Transverse colon (tissue), 4 donors: Measurements from ENCODE around the gene ANKMY2. TPM values are rescaled to one million over a fixed set of nuclear protein-coding genes. Genes with fewer than 3 reads are reported as not detected.

Source experiments
- DNase-seq: peaks from one replicate; pipeline ENCODE4 v3.0.0-alpha.2; 2019
- H3K27ac ChIP-seq, 4 donors: fragments of 200-600 bp; sonication (generic); 2 replicates each; pipeline ENCODE4 v1.5.1; 2016 to 2018; ENCODE audit warnings: inconsistent platforms in 4 of 4
- H3K27me3 ChIP-seq: fragments of 200-600 bp; sonication (generic); 2 replicates; pipeline ENCODE4 v1.5.1; 2017; ENCODE audit warnings: inconsistent platforms
- H3K36me3 ChIP-seq, 4 donors: fragments of 200-600 bp; sonication (generic); 2 replicates each; pipeline ENCODE4 v1.5.1; 2017 to 2019; ENCODE audit warnings: inconsistent platforms in 4 of 4
- H3K4me1 ChIP-seq, 4 donors: fragments of 200-600 bp; sonication (generic); 2 replicates each; pipeline ENCODE4 v1.5.1; 2017 to 2020; ENCODE audit warnings: inconsistent platforms in 4 of 4
- H3K4me3 ChIP-seq, 4 donors: fragments of 200-600 bp; sonication (generic); 1 replicate in 1 of 4; 2 replicates in 3 of 4; pipeline versions ENCODE4 v1.5.1 to v1.6.1; 2017 to 2019; ENCODE audit warnings: inconsistent platforms in 4 of 4
- H3K9me3 ChIP-seq, 2 donors: fragments of 200-600 bp; sonication (generic); 2 replicates each; pipeline ENCODE4 v1.5.1; 2017 to 2019; ENCODE audit warnings: inconsistent platforms in 2 of 2
- EP300 ChIP-seq: sonication (generic); formaldehyde crosslinking; IDR thresholded peaks from one replicate; pipeline ENCODE4 v1.6.1; 2017; ENCODE audit warnings: antibody characterized with exemption, low read depth
- POLR2A ChIP-seq: fragments of 450-650 bp; IDR thresholded peaks from one replicate; pipeline ENCODE4 v1.6.1; 2016; ENCODE audit warnings: antibody characterized with exemption, mild to moderate bottlenecking, moderate library complexity
- POLR2AphosphoS5 ChIP-seq, 3 donors: sonication (generic); formaldehyde crosslinking; IDR thresholded peaks; one replicate each; pipeline ENCODE4 v1.6.1; 2016; ENCODE audit warnings: antibody characterized with exemption in 3 of 3
- WGBS, 2 donors: methylation state at CpG; one replicate each; pipeline ENCODE4 v1.1.5; 2018; ENCODE audit warnings: low coverage in 1 of 2; 5-methylcytosine and 5-hydroxymethylcytosine counted together
- in situ Hi-C, 4 donors: fragments of 200-750 bp; cut with MboI; loops; one replicate each; pipeline versions ENCODE4 v1.15.0 to v1.15.1; 2017; ENCODE audit warnings: low sequenced_read_pairs in 3 of 4, low pct_ligation_motif_present in 1 of 4, low pct_unique_long_range_greater_than_20kb in 1 of 4
- intact Hi-C: fragments of 100-400 bp; cut with DNase I; formaldehyde crosslinking; loops from one replicate; pipeline ENCODE4 v1.15.1; 2023; ENCODE audit warnings: low total_unique reads
- total RNA-seq, 4 donors: library from RNA; depleted of rRNA; stranded (reverse); fragments of >200 nt; gene quantifications; one replicate each; pipeline ENCODE4 v1.1.0, GENCODE V29; 2016
- TF ChIP-seq, protein P1 (sequence below), 5 experiments: fragments of 200-600 bp in 3 of 5; fragments of 450-650 bp in 2 of 5; sonication (generic) in 3 of 5; IDR thresholded peaks; 1 replicate in 2 of 5; 2 replicates in 3 of 5; pipeline ENCODE4 v1.5.1; 2016 to 2017; ENCODE audit warnings: antibody characterized with exemption in 5 of 5, inconsistent platforms in 3 of 5, mild to moderate bottlenecking in 2 of 5, moderate library complexity in 1 of 5

The ANKMY2 gene
- total RNA-seq, 4 donors from 2014 or later = 0.75 to 22.5 (median 12.0) TPM

- H3K4me3 ChIP-seq = no peak overlapping the region
- TF ChIP-seq EP300 = no peak
- no peak for TF ChIP-seq POLR2A
- TF ChIP-seq, protein P1, sequence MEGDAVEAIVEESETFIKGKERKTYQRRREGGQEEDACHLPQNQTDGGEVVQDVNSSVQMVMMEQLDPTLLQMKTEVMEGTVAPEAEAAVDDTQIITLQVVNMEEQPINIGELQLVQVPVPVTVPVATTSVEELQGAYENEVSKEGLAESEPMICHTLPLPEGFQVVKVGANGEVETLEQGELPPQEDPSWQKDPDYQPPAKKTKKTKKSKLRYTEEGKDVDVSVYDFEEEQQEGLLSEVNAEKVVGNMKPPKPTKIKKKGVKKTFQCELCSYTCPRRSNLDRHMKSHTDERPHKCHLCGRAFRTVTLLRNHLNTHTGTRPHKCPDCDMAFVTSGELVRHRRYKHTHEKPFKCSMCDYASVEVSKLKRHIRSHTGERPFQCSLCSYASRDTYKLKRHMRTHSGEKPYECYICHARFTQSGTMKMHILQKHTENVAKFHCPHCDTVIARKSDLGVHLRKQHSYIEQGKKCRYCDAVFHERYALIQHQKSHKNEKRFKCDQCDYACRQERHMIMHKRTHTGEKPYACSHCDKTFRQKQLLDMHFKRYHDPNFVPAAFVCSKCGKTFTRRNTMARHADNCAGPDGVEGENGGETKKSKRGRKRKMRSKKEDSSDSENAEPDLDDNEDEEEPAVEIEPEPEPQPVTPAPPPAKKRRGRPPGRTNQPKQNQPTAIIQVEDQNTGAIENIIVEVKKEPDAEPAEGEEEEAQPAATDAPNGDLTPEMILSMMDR (IDR thresholded peaks at IDR 0.05) = no peak
- no peak for TF ChIP-seq POLR2AphosphoS5 (IDR thresholded peaks at IDR 0.05)
- H3K36me3 ChIP-seq = no peaks in the 10 kb centered on the region
- no peaks in the 10 kb centered on the region for H3K27me3 ChIP-seq
- DNase-seq = no peak
- no peak overlapping the region for H3K27ac ChIP-seq
- in situ Hi-C loops = no loop called here
- WGBS, 2 donors = 41 to 71% methylated on average over 1 of the region's 1 CpG
- intact Hi-C loops = no loop called here
- peaks cover 0 to 4% (median 0%) of the 10 kb centered on the region in 4 donors for H3K4me1 ChIP-seq
- no peaks in the 10 kb centered on the region for H3K9me3 ChIP-seq
Measured at GRCh38 chr7:16590424-16590823, 55.1 kb downstream of the ANKMY2 start.

DNA sequence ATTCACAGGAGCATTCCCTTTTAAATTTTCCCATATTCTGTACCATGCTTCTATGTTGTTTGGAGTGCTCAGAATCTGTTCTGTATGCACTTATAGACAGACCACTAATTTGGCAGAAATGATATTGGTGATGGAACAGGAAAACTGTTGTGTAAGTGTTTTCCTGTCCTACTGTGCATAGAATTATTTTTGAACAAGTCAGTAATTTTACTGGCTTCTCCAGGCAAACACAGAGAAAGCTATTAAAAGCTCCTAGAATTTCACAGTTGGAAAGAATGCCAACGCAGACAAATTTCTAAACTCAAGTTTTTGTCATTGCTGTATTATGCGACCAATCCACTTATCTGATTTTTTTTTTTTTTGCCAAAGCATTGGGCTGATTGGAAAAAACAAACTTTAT is 55.7 kb downstream of the ANKMY2 start:
- TF ChIP-seq POLR2A (no peak), POLR2AphosphoS5 (IDR thresholded peaks at IDR 0.05) (no peak), EP300 (no peak)
- TF ChIP-seq, protein P1 (IDR thresholded peaks at IDR 0.05) = no peak
- Histone ChIP-seq H3K27me3 (no peaks in the 10 kb centered on the region), H3K9me3 (no peaks in the 10 kb centered on the region), H3K36me3 (no peaks in the 10 kb centered on the region), H3K27ac (no peak overlapping the region), H3K4me1 (peaks cover 0 to 4% (median 0%) of the 10 kb centered on the region in 4 donors), H3K4me3 (no peak overlapping the region)
- in situ Hi-C loops (no loop called here), intact Hi-C loops (no loop called here)
- DNase-seq = no peak
- 84 to 89% methylated on average over 2 of the region's 2 CpGs for WGBS, 2 donors

DNA sequence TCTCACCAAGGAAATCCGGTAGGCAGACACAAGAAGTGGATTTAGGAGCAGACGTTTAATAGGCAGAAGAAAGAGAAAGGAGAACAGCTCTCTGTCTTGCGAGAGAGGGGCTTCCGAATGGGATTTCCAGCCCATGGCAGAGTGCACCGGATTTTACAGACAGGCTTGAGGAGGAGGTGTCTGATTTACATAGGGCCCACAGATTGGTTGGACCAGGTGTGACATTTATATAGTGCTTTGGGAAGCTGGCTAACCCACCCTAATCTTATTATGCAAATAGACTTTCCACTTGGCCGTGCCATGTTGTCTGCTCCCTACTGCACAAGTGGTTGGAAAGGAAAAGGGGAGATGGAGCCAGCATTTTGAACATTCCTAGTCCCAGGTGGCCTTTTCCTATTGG is 57.8 kb downstream of the ANKMY2 start:
- in situ Hi-C loops = no loop called here
- DNase-seq = no peak
- Histone ChIP-seq H3K36me3 (no peaks in the 10 kb centered on the region), H3K4me1 (peaks cover 0 to 4% (median 0%) of the 10 kb centered on the region in 4 donors), H3K27ac (no peak overlapping the region), H3K9me3 (no peaks in the 10 kb centered on the region), H3K4me3 (no peak overlapping the region), H3K27me3 (no peaks in the 10 kb centered on the region)
- WGBS, 2 donors = 69 to 79% methylated on average over 3 to 6 of the region's 6 CpGs
- no peak for TF ChIP-seq POLR2AphosphoS5 (IDR thresholded peaks at IDR 0.05)
- no peak for TF ChIP-seq EP300
- TF ChIP-seq POLR2A = no peak
- TF ChIP-seq, protein P1 (IDR thresholded peaks at IDR 0.05) = no peak
- intact Hi-C loops = no loop called here

- Histone ChIP-seq H3K36me3 (no peaks in the 10 kb centered on the region), H3K27ac (no peak overlapping the region), H3K4me1 (peaks cover 0 to under 1% (median 0%) of the 10 kb centered on the region in 4 donors), H3K27me3 (no peaks in the 10 kb centered on the region), H3K4me3 (no peak overlapping the region), H3K9me3 (no peaks in the 10 kb centered on the region)
- in situ Hi-C loops = no loop called here
- WGBS, 2 donors = 82 to 90% methylated on average over 1 to 3 of the region's 3 CpGs
- intact Hi-C loops = no loop called here
- no peak for DNase-seq
- TF ChIP-seq, protein P1 (IDR thresholded peaks at IDR 0.05) = no peak
- TF ChIP-seq POLR2AphosphoS5 (IDR thresholded peaks at IDR 0.05) (no peak), EP300 (no peak), POLR2A (no peak)
Measured at GRCh38 chr7:16587129-16587528, 58.4 kb downstream of the ANKMY2 start.
